K562 (cell line): ENCODE results near the gene DCAKD. TPM values are rescaled to one million over a fixed set of nuclear protein-coding genes. Genes with fewer than 3 reads are reported as not detected.

ENCODE experiments used
- ATF6 ChIP-seq: sonication (generic); formaldehyde crosslinking; IDR thresholded peaks from 2 replicates; pipeline ENCODE4 v1.4.0; 2020; ENCODE audit warnings: mild to moderate bottlenecking, missing genetic modification reagents
- BCOR ChIP-seq: fragments of 450-650 bp; IDR thresholded peaks from 2 replicates; pipeline ENCODE4 v1.6.1; 2016
- CBX8 ChIP-seq: fragments of 200-600 bp; sonication (generic); IDR thresholded peaks from 2 replicates; pipeline ENCODE4 v1.6.1; 2012; ENCODE audit warnings: borderline replicate concordance, mixed run types, low read depth, mild to moderate bottlenecking, moderate library complexity, mixed read lengths, low read length, control low read depth, inconsistent platforms; ENCODE audit not compliant: poor library complexity, severe bottlenecking; ENCODE audit errors: extremely low read depth
- CEBPB ChIP-seq: fragments of 450-650 bp; IDR thresholded peaks from 2 replicates; pipeline ENCODE4 v1.6.1; 2016; ENCODE audit warnings: missing genetic modification characterization, missing compliant biosample characterization
- CTCF ChIP-seq, 3 experiments: IDR thresholded peaks in 2 of 3; conservative IDR thresholded peaks in 1 of 3; 2 replicates each; pipeline ENCODE4 v1.5.1; 2011 to 2012; ENCODE audit warnings: low read length in 3 of 3, mild to moderate bottlenecking in 3 of 3, control low read depth in 2 of 3, improper control_type of control experiment in 1 of 3, inconsistent platforms in 1 of 3, low read depth in 1 of 3, mixed read lengths in 1 of 3, moderate library complexity in 1 of 3; ENCODE audit not compliant: insufficient read depth in 2 of 3
- HMBOX1 ChIP-seq: sonication (generic); IDR thresholded peaks from 2 replicates; pipeline ENCODE4 v1.6.1; 2016
- MAFF ChIP-seq: IDR thresholded peaks from 2 replicates; pipeline ENCODE4 v1.6.1; 2012; ENCODE audit warnings: low read length, improper control_type of control experiment
- MBD1 ChIP-seq: fragments of 250-450 bp; sonication (Bioruptor Pico); IDR thresholded peaks from 2 replicates; pipeline ENCODE4 v1.8.0; 2022; ENCODE audit warnings: inconsistent platforms
- POLR2H ChIP-seq: IDR thresholded peaks from 2 replicates; pipeline ENCODE4 v1.6.1; 2016; ENCODE audit warnings: missing genetic modification characterization, low read depth, mild to moderate bottlenecking, control low read depth, missing compliant biosample characterization, moderate library complexity
- RFX7 ChIP-seq: fragments of 250-450 bp; sonication (Bioruptor Pico); IDR thresholded peaks from 2 replicates; pipeline ENCODE4 v1.5.1; 2021; ENCODE audit warnings: mild to moderate bottlenecking
- SMAD1 ChIP-seq: fragments of 150-350 bp; IDR thresholded peaks from 2 replicates; pipeline ENCODE4 v1.6.1; 2014; ENCODE audit warnings: low read length, low read depth; ENCODE audit not compliant: partially characterized antibody
- SNAPC5 ChIP-seq: fragments of 250-450 bp; sonication (Bioruptor Pico); IDR thresholded peaks from 2 replicates; pipeline ENCODE4 v1.8.0; 2021; ENCODE audit warnings: moderate library complexity, mild to moderate bottlenecking, inconsistent platforms
- TAF7 ChIP-seq: fragments of 450-650 bp; IDR thresholded peaks from 2 replicates; pipeline ENCODE4 v1.6.1; 2016; ENCODE audit warnings: missing genetic modification characterization, missing compliant biosample characterization
- YY1 ChIP-seq, 3 experiments: IDR thresholded peaks; 2 replicates each; pipeline ENCODE4 v1.6.1; 2011; ENCODE audit warnings: low read length in 2 of 3, mild to moderate bottlenecking in 2 of 3, moderate library complexity in 2 of 3, borderline replicate concordance in 1 of 3, control low read depth in 1 of 3, low read depth in 1 of 3; ENCODE audit not compliant: insufficient read depth in 3 of 3, insufficient replicate concordance in 2 of 3, control insufficient read depth in 1 of 3, insufficient read length in 1 of 3; ENCODE audit errors: extremely low read depth in 1 of 3
- ZC3H11A ChIP-seq: IDR thresholded peaks from 2 replicates; pipeline ENCODE4 v1.6.1; 2012; ENCODE audit warnings: low read depth, low read length, improper control_type of control experiment
- ZNF589 ChIP-seq: fragments of 200-800 bp; sonication (Bioruptor generic); IDR thresholded peaks from 2 replicates; pipeline ENCODE4 v1.6.1; 2016; ENCODE audit warnings: low read depth, missing genetic modification characterization, missing compliant biosample characterization
- ZNF740 ChIP-seq, 3 experiments: fragments of 200-800 bp in 1 of 3; sonication (Bioruptor generic) in 1 of 3; sonication (generic) in 1 of 3; formaldehyde crosslinking in 1 of 3; IDR thresholded peaks; 2 replicates each; pipeline versions ENCODE4 v1.6.1 to v1.8.0; 2016 to 2022; ENCODE audit warnings: mild to moderate bottlenecking in 2 of 3, missing compliant biosample characterization in 2 of 3, missing genetic modification characterization in 2 of 3, missing genetic modification reagents in 1 of 3
- polyA plus RNA-seq, 8 experiments: library from polyadenylated mRNA; depleted of rRNA in 4 of 8; stranded (reverse) in 5 of 8; unstranded in 3 of 8; fragments of >200 nt; fragmentation: Nextera tagmentation in 2 of 8; fragmentation: Illumina TruSeq in 1 of 8; extraction: Ambion mirVana in 2 of 8; extraction: Trizol in 1 of 8; gene quantifications; 2 replicates each; pipeline versions ENCODE4 v1.2.1 to v1.2.3, GENCODE V29; 2011 to 2014; ENCODE audit warnings: inconsistent platforms in 1 of 8, missing spikeins in 1 of 8
- total RNA-seq, 7 experiments: library from RNA; depleted of rRNA in 6 of 7; stranded (reverse); fragments of >200 nt in 6 of 7; fragmentation: Illumina TruSeq in 2 of 7; extraction: Trizol in 2 of 7; gene quantifications; 2 replicates each; pipeline versions ENCODE4 v1.2.1 to v1.2.3, GENCODE V29; 2011 to 2021; ENCODE audit warnings: low replicate concordance in 1 of 7

DCAKD gene
- total and polyA plus RNA-seq, 9 of the 15 experiments (the other 6 are each of a cell fraction or from before 2014, with no cell fraction given): 7.9 to 35.5 (median 21.4) TPM

GRCh38 chr17:45048795-45049563 is 2.5 kb downstream of the DCAKD start (continued):
- TF ChIP-seq CTCF (IDR thresholded peaks at IDR 0.05 in 2 of 3, conservative IDR thresholded peaks at IDR 0.05 in 1 of 3; ENCODE audit: insufficient read depth in 2 of 3, low read depth in 1 of 3, low read length in 3 of 3): peak; percentile 10 to 46 (median 46); a peak in 3 of 6 replicates
- no peak for TF ChIP-seq CBX8
- no peak for TF ChIP-seq ZC3H11A
- TF ChIP-seq SMAD1: no peak
- no peak for TF ChIP-seq YY1 (IDR thresholded peaks at IDR 0.05; ENCODE audit: borderline replicate concordance in 1 of 3, control insufficient read depth in 1 of 3, extremely low read depth in 1 of 3, insufficient read depth in 3 of 3, insufficient read length in 1 of 3, insufficient replicate concordance in 2 of 3, low read depth in 1 of 3, low read length in 2 of 3)
- no peak for TF ChIP-seq MAFF
- TF ChIP-seq RFX7 (CRISPR knock-in tag): no peak
- TF ChIP-seq TAF7 (tag): no peak
- TF ChIP-seq POLR2H (tag): no peak
- no peak for TF ChIP-seq ZNF740 (CRISPR knock-in tag; IDR thresholded peaks at IDR 0.05)
- no peak for TF ChIP-seq ZNF740 (tag; IDR thresholded peaks at IDR 0.05)
- no peak for TF ChIP-seq ZNF589 (CRISPR knock-in tag)
- peak; percentile 46; the same call in 1 of the 2 replicates for TF ChIP-seq BCOR
- 0 out of 2 replicates have a peak, but pooled peaks have one; percentile 25 for TF ChIP-seq CEBPB (tag)
- TF ChIP-seq SNAPC5 (CRISPR knock-in tag): no peak
- no peak for TF ChIP-seq ATF6 (CRISPR knock-in tag)
- TF ChIP-seq HMBOX1: no peak
- TF ChIP-seq MBD1 (CRISPR knock-in tag): peak; percentile 61; the same call in 1 of the 2 replicates
